Endodermal cell (in vitro differentiated cells): Measurements from ENCODE around the gene LRP2. TPM values are rescaled to one million over a fixed set of nuclear protein-coding genes. Genes with fewer than 3 reads are reported as not detected.

ENCODE experiments used
- DNase-seq: peaks from one replicate; pipeline ENCODE4 v3.0.0-alpha.2; 2017
- H3K27ac ChIP-seq: 2 replicates; pipeline ENCODE4 v1.5.1; 2013; ENCODE audit warnings: mild to moderate bottlenecking, low read depth, low read length, moderate library complexity
- H3K27me3 ChIP-seq: 2 replicates; pipeline ENCODE4 v1.6.1; 2013; ENCODE audit warnings: mild to moderate bottlenecking, low read length, moderate library complexity; ENCODE audit not compliant: insufficient read depth, control insufficient read depth, poor library complexity, severe bottlenecking
- H3K36me3 ChIP-seq: 2 replicates; pipeline ENCODE4 v1.7.0; 2013; ENCODE audit warnings: mild to moderate bottlenecking, low read length, moderate library complexity; ENCODE audit not compliant: control insufficient read depth, insufficient read depth
- H3K4me1 ChIP-seq: one replicate; pipeline ENCODE4 v1.7.0; 2013; ENCODE audit warnings: low read length; ENCODE audit not compliant: control insufficient read depth, insufficient read depth
- H3K4me3 ChIP-seq: 2 replicates; pipeline ENCODE4 v1.5.1; 2013; ENCODE audit warnings: mild to moderate bottlenecking, low read length, moderate library complexity
- H3K9ac ChIP-seq: 2 replicates; pipeline ENCODE4 v1.6.1; 2013; ENCODE audit warnings: mild to moderate bottlenecking, low read length, moderate library complexity; ENCODE audit not compliant: poor library complexity, severe bottlenecking; ENCODE audit errors: extremely low read depth
- H3K9me3 ChIP-seq: 2 replicates; pipeline ENCODE4 v1.6.1; 2013; ENCODE audit warnings: mild to moderate bottlenecking, low read length, moderate library complexity; ENCODE audit not compliant: control insufficient read depth
- H3K27ac Mint-ChIP-seq: 2 replicates; pipeline ENCODE4 v1.8.0; 2020; ENCODE audit warnings: mixed read lengths
- H3K27me3 Mint-ChIP-seq: 2 replicates; pipeline ENCODE4 v1.8.0; 2021; ENCODE audit warnings: mild to moderate bottlenecking, mixed read lengths; ENCODE audit not compliant: insufficient read depth
- H3K36me3 Mint-ChIP-seq: 2 replicates; pipeline ENCODE4 v1.8.0; 2020; ENCODE audit warnings: low read depth, mixed read lengths
- H3K4me1 Mint-ChIP-seq: 2 replicates; pipeline ENCODE4 v1.8.0; 2020; ENCODE audit warnings: mixed read lengths
- H3K4me3 Mint-ChIP-seq: 2 replicates; pipeline ENCODE4 v1.8.0; 2020; ENCODE audit warnings: mild to moderate bottlenecking, moderate library complexity, mixed read lengths
- H3K9me3 Mint-ChIP-seq: 2 replicates; pipeline ENCODE4 v1.8.0; 2020; ENCODE audit warnings: mild to moderate bottlenecking, mixed read lengths
- CTCF ChIP-seq: fragments of 200-600 bp; sonication (generic); conservative IDR thresholded peaks from 2 replicates; pipeline ENCODE4 v1.5.0; 2021; ENCODE audit warnings: antibody characterized with exemption, mild to moderate bottlenecking
- WGBS, 2 experiments: methylation state at CpG; one replicate each; pipeline versions ENCODE4 v1.1.5 to v1.1.7; 2013; ENCODE audit warnings: missing lambda C conversion rate in 2 of 2, mixed read lengths in 1 of 2; ENCODE audit not compliant: insufficient coverage in 1 of 2, insufficient read length in 1 of 2; 5-methylcytosine and 5-hydroxymethylcytosine counted together
- total RNA-seq, 2 donors: library from RNA; stranded (reverse); fragmentation: NEBNext Ultra II Directional in 1 of 2; extraction: Animal tissue kit (Norgen Biotek cat#: 25700) in 1 of 2; gene quantifications; 2 replicates in 1 of 2; 3 replicates in 1 of 2; pipeline ENCODE4 v1.2.1, GENCODE V29; 2021

LRP2 gene
- total RNA-seq, 2 donors from 2014 or later = 2.2 to 3.5 TPM

GRCh38 chr2:169361706-169362117, 622 bp downstream of the LRP2 start:
- H3K4me1 ChIP-seq = peaks cover 5% of the 10 kb centered on the region
- WGBS, 2 experiments = 0% methylated on average over 13 to 32 of the region's 32 CpGs
- H3K4me3 Mint-ChIP-seq = peak overlapping the region; percentile 56
- peaks cover 37% of the 10 kb centered on the region for H3K4me1 Mint-ChIP-seq
- H3K9me3 ChIP-seq = no peaks in the 10 kb centered on the region
- H3K27ac ChIP-seq = peak overlapping the region; percentile 0
- peaks cover 61% of the 10 kb centered on the region for H3K27me3 ChIP-seq
- no peak overlapping the region for H3K27ac Mint-ChIP-seq
- no peaks in the 10 kb centered on the region for H3K36me3 Mint-ChIP-seq
- DNase-seq = peak; percentile 78
- peak; percentile 25 for TF ChIP-seq CTCF
- peak overlapping the region; percentile 69 for H3K4me3 ChIP-seq
- no peak overlapping the region for H3K9ac ChIP-seq
- peaks cover 81% of the 10 kb centered on the region for H3K27me3 Mint-ChIP-seq
- no peaks in the 10 kb centered on the region for H3K36me3 ChIP-seq
- H3K9me3 Mint-ChIP-seq = no peaks in the 10 kb centered on the region

GRCh38 chr2:169360984-169361705, 1.2 kb downstream of the LRP2 start:
- Histone ChIP-seq H3K36me3 (no peaks in the 10 kb centered on the region), H3K4me1 (peaks cover 5% of the 10 kb centered on the region), H3K27me3 (peaks cover 63% of the 10 kb centered on the region), H3K9me3 (no peaks in the 10 kb centered on the region), H3K4me3 (peak overlapping the region; percentile 69), H3K27ac (peak overlapping the region; percentile 0), H3K9ac (no peak overlapping the region)
- Mint-ChIP-seq H3K9me3 (no peaks in the 10 kb centered on the region), H3K4me1 (peaks cover 37% of the 10 kb centered on the region), H3K36me3 (no peaks in the 10 kb centered on the region), H3K27me3 (peaks cover 81% of the 10 kb centered on the region), H3K4me3 (peak overlapping the region; percentile 56), H3K27ac (no peak overlapping the region)
- WGBS, 2 experiments = 0 to 5% methylated on average over 10 to 20 of the region's 20 CpGs
- TF ChIP-seq CTCF = no peak
- peak; percentile 79 for DNase-seq

- no peaks in the 10 kb centered on the region for H3K9me3 ChIP-seq
- Mint-ChIP-seq H3K27me3 (peaks cover 66% of the 10 kb centered on the region), H3K4me3 (no peak overlapping the region), H3K9me3 (no peaks in the 10 kb centered on the region), H3K4me1 (peaks cover 21% of the 10 kb centered on the region), H3K36me3 (no peaks in the 10 kb centered on the region), H3K27ac (no peak overlapping the region)
- peaks cover 58% of the 10 kb centered on the region for H3K27me3 ChIP-seq
- no peak overlapping the region for H3K4me3 ChIP-seq
- H3K36me3 ChIP-seq = no peaks in the 10 kb centered on the region
- WGBS, 2 experiments = 95 to 97% methylated on average over 2 of the region's 2 CpGs
- DNase-seq = no peak
- no peak overlapping the region for H3K27ac ChIP-seq
- peaks cover 5% of the 10 kb centered on the region for H3K4me1 ChIP-seq
- H3K9ac ChIP-seq = no peak overlapping the region
- no peak for TF ChIP-seq CTCF
Observed at GRCh38 chr2:169358016-169358415, 4.3 kb downstream of the LRP2 start.
